ENCODE measurements around the gene ZNF609. TPM values are rescaled to one million over a fixed set of nuclear protein-coding genes. Genes with fewer than 3 reads are reported as not detected.
A peak's percentile ranks its signal among the peaks of the same experiment; 100 is the strongest.

The ZNF609 gene
- total and polyA plus RNA-seq, 2 of the 13 experiments (the other 11 are each of a cell fraction or from before 2014, with no cell fraction given), result 8.9 to 9.9 TPM

GRCh38 chr15:64732156-64732860 lies 271.9 kb downstream of the ZNF609 start (continued):
- TF ChIP-seq POGK (CRISPR knock-in tag; conservative IDR thresholded peaks at IDR 0.05) (no peak; the same call in 1 of the 2 replicates), ZFP90 (CRISPR knock-in tag; IDR thresholded peaks at IDR 0.05; ENCODE audit: borderline replicate concordance) (no peak), GMEB1 (CRISPR knock-in tag; IDR thresholded peaks at IDR 0.05; ENCODE audit: borderline replicate concordance) (no peak), RBM22 (optimal IDR thresholded peaks at IDR 0.05; ENCODE audit: low read length) (no peak), ZNF512B (CRISPR knock-in tag; IDR thresholded peaks at IDR 0.05; ENCODE audit: borderline replicate concordance) (no peak), ZBTB49 (CRISPR knock-in tag; IDR thresholded peaks at IDR 0.05; ENCODE audit: borderline replicate concordance) (no peak), ZNF644 (CRISPR knock-in tag; IDR thresholded peaks at IDR 0.05; ENCODE audit: low read depth) (no peak), POLR2G (IDR thresholded peaks at IDR 0.05; ENCODE audit: low read depth, low read length) (no peak), ZNF790 (CRISPR knock-in tag; IDR thresholded peaks at IDR 0.05; ENCODE audit: borderline replicate concordance) (no peak), HNF4A (CRISPR knock-in tag; IDR thresholded peaks at IDR 0.05) (peak; percentile 94), ZNF629 (CRISPR knock-in tag; conservative IDR thresholded peaks at IDR 0.05) (no peak), AFF4 (CRISPR knock-in tag; IDR thresholded peaks at IDR 0.05) (no peak), RXRA (CRISPR knock-in tag; IDR thresholded peaks at IDR 0.05) (peak; percentile 98), PPARG (CRISPR knock-in tag; conservative IDR thresholded peaks at IDR 0.05) (peak; percentile 65; the same call in 1 of the 2 replicates)
